HUES64 (cell line): ENCODE data around the gene CENPE.

Experiments used
- H3K27ac ChIP-seq: 2 replicates; pipeline ENCODE4 v1.7.0; 2013; ENCODE audit warnings: low read depth, low read length, inconsistent platforms
- H3K27me3 ChIP-seq: 2 replicates; pipeline ENCODE4 v1.6.1; 2013; ENCODE audit warnings: mild to moderate bottlenecking, low read length; ENCODE audit not compliant: insufficient read depth
- H3K36me3 ChIP-seq: 2 replicates; pipeline ENCODE4 v1.6.1; 2013; ENCODE audit warnings: mild to moderate bottlenecking, low read length; ENCODE audit not compliant: insufficient read depth
- H3K4me1 ChIP-seq: 2 replicates; pipeline ENCODE4 v1.6.1; 2013; ENCODE audit warnings: mild to moderate bottlenecking, low read length, moderate library complexity; ENCODE audit not compliant: insufficient read depth
- H3K4me3 ChIP-seq: 2 replicates; pipeline ENCODE4 v1.5.1; 2013; ENCODE audit warnings: mild to moderate bottlenecking, low read length, moderate library complexity
- H3K9ac ChIP-seq: 2 replicates; pipeline ENCODE4 v1.6.1; 2013; ENCODE audit warnings: mild to moderate bottlenecking, low read depth, low read length
- H3K9me3 ChIP-seq: 2 replicates; pipeline ENCODE4 v1.6.1; 2013; ENCODE audit warnings: low read depth, low read length; ENCODE audit not compliant: insufficient read depth
- WGBS: fragments of 150-250, 120-280 bp; methylation state at CpG from one replicate; pipeline ENCODE4 v1.1.7; 2013; ENCODE audit warnings: missing lambda C conversion rate; 5-methylcytosine and 5-hydroxymethylcytosine counted together

The CENPE gene

GRCh38 chr4:103126126-103126525, 72.0 kb downstream of the CENPE start:
- Histone ChIP-seq H3K27me3 (no peaks in the 10 kb centered on the region), H3K9ac (no peak overlapping the region), H3K27ac (no peak overlapping the region), H3K9me3 (no peaks in the 10 kb centered on the region; the same call in 1 of the 2 replicates), H3K4me3 (no peak overlapping the region), H3K36me3 (peaks cover 75% of the 10 kb centered on the region), H3K4me1 (no peaks in the 10 kb centered on the region)
- 95% methylated on average over 3 of the region's 3 CpGs for WGBS

- no peak overlapping the region for H3K4me3 ChIP-seq
- WGBS = 88% methylated on average over 3 of the region's 3 CpGs
- no peaks in the 10 kb centered on the region for H3K4me1 ChIP-seq
- H3K27ac ChIP-seq = no peak overlapping the region
- H3K9ac ChIP-seq = no peak overlapping the region
- H3K36me3 ChIP-seq = peaks cover 75% of the 10 kb centered on the region
- no peaks in the 10 kb centered on the region for H3K27me3 ChIP-seq
- no peaks in the 10 kb centered on the region for H3K9me3 ChIP-seq
Measured at GRCh38 chr4:103123114-103123513, 75.0 kb downstream of the CENPE start.

GRCh38 chr4:103118166-103118565, 80.0 kb downstream of the CENPE start:
- WGBS = 97% methylated on average over 1 of the region's 1 CpG
- H3K9me3 ChIP-seq = no peaks in the 10 kb centered on the region
- H3K27ac ChIP-seq = no peak overlapping the region
- H3K36me3 ChIP-seq = peaks cover 75% of the 10 kb centered on the region
- no peak overlapping the region for H3K4me3 ChIP-seq
- no peaks in the 10 kb centered on the region for H3K27me3 ChIP-seq
- no peaks in the 10 kb centered on the region for H3K4me1 ChIP-seq
- H3K9ac ChIP-seq = no peak overlapping the region

GRCh38 chr4:103111598-103111997, 86.5 kb downstream of the CENPE start:
- WGBS = 100% methylated on average over 1 of the region's 4 CpGs
- no peak overlapping the region for H3K27ac ChIP-seq

GRCh38 chr4:103108542-103108941, 89.6 kb downstream of the CENPE start:
- Histone ChIP-seq H3K9me3 (no peaks in the 10 kb centered on the region), H3K4me3 (no peak overlapping the region), H3K4me1 (no peaks in the 10 kb centered on the region), H3K36me3 (peaks cover 60% of the 10 kb centered on the region), H3K27me3 (no peaks in the 10 kb centered on the region), H3K27ac (no peak overlapping the region), H3K9ac (no peak overlapping the region)
- WGBS = 96% methylated on average over 4 of the region's 4 CpGs

More at GRCh38 chr4:103111598-103111997, 86.5 kb downstream of the CENPE start:
- Histone ChIP-seq H3K27me3 (no peaks in the 10 kb centered on the region), H3K36me3 (peaks cover 75% of the 10 kb centered on the region), H3K9ac (no peak overlapping the region), H3K9me3 (no peaks in the 10 kb centered on the region), H3K4me1 (no peaks in the 10 kb centered on the region), H3K4me3 (no peak overlapping the region)

- H3K27ac ChIP-seq = no peak overlapping the region
- peaks cover 45% of the 10 kb centered on the region for H3K36me3 ChIP-seq
- H3K27me3 ChIP-seq = no peaks in the 10 kb centered on the region
- WGBS = 94% methylated on average over 1 of the region's 2 CpGs
- no peak overlapping the region for H3K4me3 ChIP-seq
- no peaks in the 10 kb centered on the region for H3K9me3 ChIP-seq
- H3K9ac ChIP-seq = no peak overlapping the region
- no peaks in the 10 kb centered on the region for H3K4me1 ChIP-seq
Measured at GRCh38 chr4:103105558-103106356, 92.4 kb downstream of the CENPE start.

GRCh38 chr4:103104886-103105285, 93.3 kb downstream of the CENPE start:
- H3K4me1 ChIP-seq = no peaks in the 10 kb centered on the region
- no peak overlapping the region for H3K4me3 ChIP-seq
- H3K27me3 ChIP-seq = no peaks in the 10 kb centered on the region
- no peak overlapping the region for H3K9ac ChIP-seq
- 84% methylated on average over 3 of the region's 3 CpGs for WGBS
- H3K36me3 ChIP-seq = peaks cover 37% of the 10 kb centered on the region
- H3K27ac ChIP-seq = no peak overlapping the region
- no peaks in the 10 kb centered on the region for H3K9me3 ChIP-seq

- peaks cover 8% of the 10 kb centered on the region; the same call in 1 of the 2 replicates for H3K4me1 ChIP-seq
- WGBS = 75% methylated on average over 5 of the region's 5 CpGs
- H3K9ac ChIP-seq = no peak overlapping the region
- no peaks in the 10 kb centered on the region for H3K36me3 ChIP-seq
- no peaks in the 10 kb centered on the region for H3K27me3 ChIP-seq
- no peak overlapping the region for H3K4me3 ChIP-seq
- no peaks in the 10 kb centered on the region for H3K9me3 ChIP-seq
- H3K27ac ChIP-seq = no peak overlapping the region
Measured at GRCh38 chr4:103100691-103101090, 97.5 kb downstream of the CENPE start.

- no peaks in the 10 kb centered on the region for H3K9me3 ChIP-seq
- H3K4me1 ChIP-seq = peaks cover 8% of the 10 kb centered on the region; the same call in 1 of the 2 replicates
- H3K4me3 ChIP-seq = peak within 1 kb of the TSS; percentile 73
- WGBS = 18% methylated on average over 11 of the region's 11 CpGs
- no peak within 1 kb of the TSS for H3K27ac ChIP-seq
- no peaks in the 10 kb centered on the region for H3K27me3 ChIP-seq
- peaks cover 2% of the 10 kb centered on the region; the same call in 1 of the 2 replicates for H3K36me3 ChIP-seq
- H3K9ac ChIP-seq = peak within 1 kb of the TSS; percentile 84
Measured at GRCh38 chr4:103099691-103100392, 98.3 kb downstream of the CENPE start, which contains the start of gene BDH2. TSS of gene BDH2 (minus strand) at chr4:103099834. CDS start at chr4:103096254, 3,580 bp downstream.

GRCh38 chr4:103098756-103099440, 99.2 kb downstream of the CENPE start:
- H3K27ac ChIP-seq = no peak overlapping the region
- peak overlapping the region; percentile 84 for H3K9ac ChIP-seq
- peaks cover 4% of the 10 kb centered on the region; the same call in 1 of the 2 replicates for H3K36me3 ChIP-seq
- WGBS = 60% methylated on average over 4 of the region's 4 CpGs
- H3K4me1 ChIP-seq = peaks cover 8% of the 10 kb centered on the region; the same call in 1 of the 2 replicates
- H3K9me3 ChIP-seq = no peaks in the 10 kb centered on the region
- no peaks in the 10 kb centered on the region for H3K27me3 ChIP-seq
- H3K4me3 ChIP-seq = peak overlapping the region; percentile 73
